Osteocyte (in vitro differentiated cells): Measurements from ENCODE around the gene EPPIN. TPM values are rescaled to one million over a fixed set of nuclear protein-coding genes. Genes with fewer than 3 reads are reported as not detected.
"Not testable (repeated sequence)": the region's sequence is repeated elsewhere in the genome, so short reads cannot be mapped to it uniquely, and the experiment has no call there.

Experiments
- DNase-seq: peaks from one replicate; pipeline ENCODE4 v3.0.0; 2021; ENCODE audit warnings: mixed read lengths; ENCODE audit not compliant: unreplicated experiment; ENCODE audit errors: extremely low spot score
- H3K27ac Mint-ChIP-seq: one replicate; pipeline ENCODE4 v1.8.0; 2021; ENCODE audit warnings: mild to moderate bottlenecking, mixed read lengths; ENCODE audit not compliant: unreplicated experiment
- H3K27me3 Mint-ChIP-seq: one replicate; pipeline ENCODE4 v1.8.0; 2021; ENCODE audit warnings: mixed read lengths; ENCODE audit not compliant: unreplicated experiment
- H3K36me3 Mint-ChIP-seq: one replicate; pipeline ENCODE4 v1.8.0; 2021; ENCODE audit warnings: mixed read lengths; ENCODE audit not compliant: unreplicated experiment
- H3K4me1 Mint-ChIP-seq: one replicate; pipeline ENCODE4 v1.8.0; 2021; ENCODE audit warnings: mixed read lengths; ENCODE audit not compliant: unreplicated experiment
- H3K4me3 Mint-ChIP-seq: one replicate; pipeline ENCODE4 v1.8.0; 2021; ENCODE audit warnings: mild to moderate bottlenecking, moderate library complexity, mixed read lengths; ENCODE audit not compliant: unreplicated experiment
- H3K9me3 Mint-ChIP-seq: one replicate; pipeline ENCODE4 v1.8.0; 2021; ENCODE audit warnings: mixed read lengths; ENCODE audit not compliant: unreplicated experiment
- CTCF ChIP-seq: fragments of 200-600 bp; sonication (generic); IDR thresholded peaks from 2 replicates; pipeline ENCODE4 v1.5.0; 2021; ENCODE audit warnings: antibody characterized with exemption, mild to moderate bottlenecking, moderate library complexity
- total RNA-seq: library from RNA; stranded (reverse); gene quantifications from 2 replicates; pipeline ENCODE4 v1.2.1, GENCODE V29; 2021

Gene EPPIN
- total RNA-seq, 1 donor from 2014 or later, result not detected

GRCh38 chr20:45588800-45589199 lies 41.6 kb upstream of the EPPIN start:
- TF ChIP-seq CTCF, result no peak
- no peaks in the 10 kb centered on the region for H3K36me3 Mint-ChIP-seq
- no peak overlapping the region for H3K4me3 Mint-ChIP-seq
- no peak overlapping the region for H3K27ac Mint-ChIP-seq
- no peaks in the 10 kb centered on the region for H3K4me1 Mint-ChIP-seq
- peaks cover 14% of the 10 kb centered on the region for H3K27me3 Mint-ChIP-seq
- H3K9me3 Mint-ChIP-seq, result no peaks in the 10 kb centered on the region
- no peak for DNase-seq

GRCh38 chr20:45585986-45586385 lies 38.8 kb upstream of the EPPIN start:
- not testable (repeated sequence) for H3K27ac Mint-ChIP-seq, H3K4me1 Mint-ChIP-seq, H3K4me3 Mint-ChIP-seq, H3K36me3 Mint-ChIP-seq, DNase-seq, H3K9me3 Mint-ChIP-seq
- H3K27me3 Mint-ChIP-seq, result peaks cover 27% of the 10 kb centered on the region

GRCh38 chr20:45584294-45584693 lies 37.1 kb upstream of the EPPIN start:
- not testable (repeated sequence) for H3K4me1 Mint-ChIP-seq, H3K27ac Mint-ChIP-seq, H3K36me3 Mint-ChIP-seq, DNase-seq, H3K9me3 Mint-ChIP-seq, H3K4me3 Mint-ChIP-seq
- H3K27me3 Mint-ChIP-seq, result peaks cover 33% of the 10 kb centered on the region

- DNase-seq, result no peak
- Mint-ChIP-seq H3K4me1 (no peaks in the 10 kb centered on the region), H3K36me3 (no peaks in the 10 kb centered on the region), H3K4me3 (no peak overlapping the region), H3K27ac (no peak overlapping the region), H3K9me3 (no peaks in the 10 kb centered on the region), H3K27me3 (peaks cover 28% of the 10 kb centered on the region)
- no peak for TF ChIP-seq CTCF
Observed at GRCh38 chr20:45583502-45583901, 36.3 kb upstream of the EPPIN start.

- Mint-ChIP-seq H3K27ac (no peak overlapping the region), H3K9me3 (no peaks in the 10 kb centered on the region), H3K4me3 (no peak overlapping the region), H3K36me3 (no peaks in the 10 kb centered on the region), H3K27me3 (peaks cover 22% of the 10 kb centered on the region), H3K4me1 (no peaks in the 10 kb centered on the region)
- no peak for DNase-seq
- TF ChIP-seq CTCF, result no peak
Observed at GRCh38 chr20:45581702-45582101, 34.5 kb upstream of the EPPIN start.

- Mint-ChIP-seq H3K36me3 (no peaks in the 10 kb centered on the region), H3K27ac (no peak within 1 kb of the TSS), H3K9me3 (no peaks in the 10 kb centered on the region), H3K4me1 (no peaks in the 10 kb centered on the region), H3K4me3 (no peak within 1 kb of the TSS), H3K27me3 (peaks cover 22% of the 10 kb centered on the region)
- no peak for DNase-seq
- no peak for TF ChIP-seq CTCF
Observed at GRCh38 chr20:45579184-45579583, 32.0 kb upstream of the EPPIN start, which contains the start of gene WFDC8. TSS of gene WFDC8 (minus strand) at chr20:45579284. CDS start at chr20:45579247, 37 bp downstream.
